HG03064 (cell line): Measurements from ENCODE around the gene DCTN4.
"Not testable (repeated sequence)": the region's sequence is repeated elsewhere in the genome, so short reads cannot be mapped to it uniquely, and the experiment has no call there.

Experiments
- ATAC-seq: cut with Tn5 transposase; IDR thresholded peaks from one replicate; pipeline ENCODE4 v1.9.1; 2021; ENCODE audit warnings: low read depth; ENCODE audit not compliant: unreplicated experiment

The DCTN4 gene

GRCh38 chr5:150778517-150779396 is 19.9 kb upstream of the DCTN4 start, which contains the start of gene SMIM3:
Gene SMIM3, plus strand, starts transcription at chr5:150778757. Its CDS starts 16,684 bp downstream, at chr5:150795441.
- ATAC-seq = no peak

GRCh38 chr5:150778088-150778516 is 19.3 kb upstream of the DCTN4 start:
- no peak for ATAC-seq

GRCh38 chr5:150777685-150778084 is 18.9 kb upstream of the DCTN4 start:
- no peak for ATAC-seq

GRCh38 chr5:150774145-150774544 is 15.3 kb upstream of the DCTN4 start:
- no peak for ATAC-seq

- no peak for ATAC-seq
These were observed 12.4 kb upstream of the DCTN4 start for GRCh38 chr5:150771034-150771795.

- no peak for ATAC-seq
These were observed 7.4 kb upstream of the DCTN4 start for GRCh38 chr5:150766251-150766650.

GRCh38 chr5:150765799-150766169 is 7.0 kb upstream of the DCTN4 start:
- ATAC-seq = no peak

GRCh38 chr5:150765011-150765798 is 6.4 kb upstream of the DCTN4 start:
- ATAC-seq = no peak

GRCh38 chr5:150764530-150764929 is 5.7 kb upstream of the DCTN4 start:
- ATAC-seq = no peak

GRCh38 chr5:150763023-150763769 is 4.4 kb upstream of the DCTN4 start:
- ATAC-seq = no peak

- ATAC-seq = no peak
These were observed 3.4 kb upstream of the DCTN4 start for GRCh38 chr5:150762211-150762610.

- no peak for ATAC-seq
These were observed 442 bp upstream of the DCTN4 start for GRCh38 chr5:150759334-150759583.

GRCh38 chr5:150758203-150758530 is 650 bp downstream of the DCTN4 start:
- ATAC-seq = peak; percentile 25

- no peak for ATAC-seq
These were observed 1.6 kb downstream of the DCTN4 start for GRCh38 chr5:150757087-150757649.

GRCh38 chr5:150753863-150754262 is 5.0 kb downstream of the DCTN4 start:
- no peak for ATAC-seq

GRCh38 chr5:150753463-150753862 is 5.4 kb downstream of the DCTN4 start:
- ATAC-seq = no peak

GRCh38 chr5:150751096-150751891 is 7.5 kb downstream of the DCTN4 start:
- no peak for ATAC-seq

GRCh38 chr5:150750469-150750868 is 8.3 kb downstream of the DCTN4 start:
- ATAC-seq = no peak

GRCh38 chr5:150743142-150743488 is 15.7 kb downstream of the DCTN4 start:
- ATAC-seq = not testable (repeated sequence)
